ENCODE measurements around the gene TYK2. TPM values are rescaled to one million over a fixed set of nuclear protein-coding genes. Genes with fewer than 3 reads are reported as not detected.
"Not testable (repeated sequence)": the region's sequence is repeated elsewhere in the genome, so short reads cannot be mapped to it uniquely, and the experiment has no call there.

TYK2 gene
- total RNA-seq, 1 donor from 2014 or later, result 63.6 TPM

DNA sequence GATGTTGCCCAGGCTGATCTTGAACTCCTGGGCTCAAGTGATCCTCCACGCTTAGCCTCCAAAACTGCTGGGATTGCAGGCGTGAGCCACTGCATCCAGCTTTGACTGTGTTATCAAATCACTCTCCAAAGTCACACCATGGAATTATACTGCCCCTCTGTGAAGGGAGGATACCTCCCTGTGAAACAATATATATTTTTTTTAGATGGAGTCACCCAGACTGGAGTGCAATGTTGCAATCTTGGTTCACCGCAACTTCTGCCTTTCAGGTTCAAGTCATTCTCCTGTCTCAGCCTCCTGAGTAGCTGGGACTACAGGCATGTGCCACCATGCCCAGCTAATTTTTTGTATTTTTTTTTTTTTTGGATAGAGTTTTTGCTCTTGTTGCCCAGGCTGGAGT is 7.7 kb downstream of the TYK2 start:
- DNase-seq, result no peak

DNA sequence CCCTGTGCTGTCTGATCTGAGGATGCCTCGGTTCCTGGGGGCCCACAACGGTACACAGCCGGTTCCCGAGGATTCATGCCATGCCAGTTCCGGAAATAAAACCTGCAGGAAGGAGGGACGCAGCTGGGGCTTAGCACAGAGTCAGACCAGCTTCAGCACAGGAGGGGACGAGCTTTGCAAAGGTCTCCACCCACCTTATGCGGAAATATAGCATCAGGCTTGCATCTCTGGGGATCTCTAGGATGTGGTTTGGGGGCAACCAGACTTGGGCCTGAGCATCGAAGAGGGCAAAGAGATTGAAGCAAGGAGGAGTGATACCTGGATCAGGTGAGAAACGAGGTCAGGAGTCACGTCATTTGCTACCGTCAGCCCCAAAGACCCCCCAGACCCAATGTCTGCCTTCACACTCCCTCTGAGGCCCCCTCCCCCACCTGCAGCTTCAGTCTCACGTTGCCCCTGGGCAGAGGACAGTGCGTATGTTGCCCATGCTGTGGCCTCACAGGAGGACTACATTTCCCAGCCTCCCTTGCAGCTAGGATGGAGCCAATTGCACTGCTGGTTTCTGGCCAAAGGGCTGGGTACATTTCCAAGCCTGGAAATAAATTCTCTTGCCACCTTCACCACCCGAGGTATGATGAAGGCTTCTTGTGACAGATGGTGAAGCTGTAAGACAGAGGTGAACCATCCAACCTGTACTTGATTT is 12.1 kb downstream of the TYK2 start:
- no peak for DNase-seq

DNA sequence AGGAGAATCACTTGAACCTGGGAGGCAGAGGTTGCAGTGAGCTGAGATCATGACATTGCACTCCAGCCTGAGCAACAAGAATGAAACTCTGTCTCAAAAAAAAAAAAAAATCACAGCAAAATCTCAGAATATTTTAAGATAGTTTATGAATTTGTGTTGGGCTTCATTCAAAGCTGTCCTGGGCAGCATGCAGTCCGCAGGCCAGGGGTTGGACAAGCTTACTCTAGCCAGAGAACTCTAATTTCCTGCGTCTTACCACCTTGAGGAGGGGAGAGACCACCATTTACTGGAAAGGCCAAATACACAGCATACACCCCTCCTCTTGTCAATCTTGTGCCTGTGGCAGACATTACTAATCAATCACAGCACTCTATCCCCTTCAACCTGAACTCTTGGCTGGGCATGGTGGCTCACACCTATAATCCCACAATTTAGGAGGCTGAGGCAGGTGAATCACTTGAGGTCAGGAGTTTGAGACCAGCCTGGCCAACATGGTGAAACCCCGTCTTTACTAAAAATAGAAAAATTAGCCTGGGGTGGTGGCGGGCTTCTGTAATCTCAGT is 13.3 kb downstream of the TYK2 start:
- DNase-seq, result not testable (repeated sequence)

DNA sequence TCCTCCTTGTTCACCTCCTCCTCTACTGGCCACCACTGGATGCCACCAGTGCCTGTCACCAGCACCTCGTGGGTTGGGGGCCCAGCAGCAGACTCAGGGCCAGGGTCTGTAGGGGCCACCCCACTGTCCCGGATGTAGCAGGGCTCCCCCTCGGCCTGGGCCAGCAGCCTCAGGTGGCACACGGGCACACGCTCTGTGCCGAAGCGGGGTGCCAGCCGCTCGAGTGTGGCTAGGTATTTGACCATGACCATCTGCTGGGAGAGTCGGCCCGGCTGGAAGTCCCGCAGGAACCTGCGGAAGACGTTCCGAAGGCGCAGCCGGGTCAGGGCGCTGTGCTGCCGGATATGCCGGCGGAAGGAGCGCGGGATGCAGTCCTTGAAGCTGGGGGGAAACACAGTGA is 14.9 kb downstream of the TYK2 start:
- DNase-seq, result no peak

DNA sequence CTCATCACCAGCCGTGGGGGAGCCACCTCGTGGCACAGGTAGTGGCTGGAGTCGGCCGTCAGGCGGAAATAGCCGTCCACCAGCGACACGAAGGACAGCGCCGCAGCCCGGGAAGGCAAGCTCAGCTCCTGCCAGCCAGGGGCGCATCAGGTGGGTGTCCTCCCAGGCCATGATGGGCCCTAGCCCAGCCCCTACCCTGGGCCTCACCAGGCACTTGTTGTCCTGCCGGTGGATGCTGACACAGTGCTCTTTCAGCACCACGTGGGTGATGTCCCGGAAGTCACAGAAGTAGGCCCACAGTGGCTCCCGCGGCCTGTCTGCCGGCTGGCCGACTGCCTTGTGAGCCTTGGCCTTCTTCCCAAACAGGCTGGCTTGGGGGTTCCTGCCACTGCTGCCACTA is 15.7 kb downstream of the TYK2 start:
- DNase-seq, result no peak

DNA sequence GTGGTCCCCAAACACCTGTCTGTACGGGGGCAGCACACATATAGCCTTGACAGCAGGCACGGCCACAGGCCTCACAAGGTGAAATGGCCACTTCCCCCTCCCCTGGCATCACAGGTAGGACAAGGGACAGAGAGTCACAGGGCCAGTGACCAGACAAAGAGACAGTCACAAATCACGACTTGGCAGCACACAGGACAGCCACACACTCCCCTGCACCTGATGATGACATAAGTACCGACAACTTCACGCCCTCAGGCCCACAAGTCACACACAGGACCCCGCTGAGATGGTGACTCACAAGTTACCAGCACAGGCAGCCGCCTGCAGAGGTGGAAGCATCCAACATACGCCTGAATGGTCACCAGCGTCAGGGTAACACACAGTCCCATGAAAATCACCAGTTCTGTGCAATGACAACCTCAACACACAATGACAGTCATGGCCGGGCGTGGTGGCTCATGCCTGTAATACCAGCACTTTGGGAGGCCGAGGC is 16.5 kb downstream of the TYK2 start:
- no peak for DNase-seq

DNA sequence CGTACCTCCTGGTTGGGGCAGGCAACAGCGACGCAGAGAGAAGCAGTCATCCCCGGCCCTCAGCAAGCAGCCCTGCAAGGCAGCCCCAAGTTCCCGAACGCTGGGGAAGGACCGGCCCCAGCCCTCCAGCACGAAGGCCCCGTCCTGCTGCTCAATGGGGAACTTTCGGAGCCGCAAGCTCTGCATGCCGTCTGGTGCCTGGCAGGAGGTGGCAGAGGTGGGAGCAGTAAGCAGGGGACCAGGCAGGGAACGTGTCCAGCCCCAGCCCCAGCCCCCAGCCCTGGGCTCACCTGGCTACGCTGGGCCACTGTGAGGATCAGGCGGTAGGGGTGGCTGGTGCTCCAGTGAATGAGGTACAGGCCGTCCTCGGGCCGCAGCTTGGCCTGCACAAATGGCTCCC is 18.1 kb downstream of the TYK2 start:
- no peak for DNase-seq

DNA sequence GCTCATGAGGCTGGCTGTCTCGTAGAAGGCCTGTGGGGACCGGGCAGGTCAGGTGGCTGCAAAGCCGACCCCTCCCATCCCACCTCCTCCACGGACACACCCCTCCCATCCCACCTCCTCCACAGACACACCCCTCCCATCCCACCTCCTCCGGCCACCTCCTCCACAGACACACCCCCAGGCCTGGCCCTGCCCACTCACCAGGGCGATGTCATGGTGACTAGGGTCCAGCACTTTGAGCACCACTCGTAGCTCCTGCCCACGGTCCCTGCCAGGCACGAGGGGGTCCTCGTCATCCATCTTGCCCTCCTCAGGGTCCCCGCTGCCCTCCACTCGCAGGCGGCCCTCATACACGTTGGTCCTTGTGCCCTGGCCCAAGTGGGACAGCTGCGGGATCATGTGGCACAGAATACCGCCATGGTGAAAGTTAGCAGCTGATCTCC is 18.8 kb downstream of the TYK2 start:
- DNase-seq, result no peak

DNA sequence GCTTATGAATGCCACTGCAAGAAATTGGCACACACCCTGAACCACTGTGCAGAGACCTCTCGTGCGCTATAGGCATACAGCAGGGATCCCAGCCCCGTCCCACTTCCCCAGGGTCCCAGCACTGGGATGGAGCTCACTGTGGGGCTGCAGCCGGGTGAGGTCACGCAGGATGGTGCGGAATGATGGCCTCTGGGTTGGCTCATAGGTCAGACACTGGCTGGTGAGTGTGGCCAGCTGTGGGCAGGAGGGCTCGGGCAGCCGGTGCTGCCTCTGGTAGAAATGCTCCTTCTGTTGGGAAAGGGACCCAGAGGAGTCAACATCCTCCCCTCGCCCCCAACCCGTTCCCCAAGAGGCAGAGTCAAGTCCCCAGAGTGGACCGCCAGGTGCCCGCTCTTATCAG is 23.9 kb downstream of the TYK2 start:
- DNase-seq, result no peak

DNA sequence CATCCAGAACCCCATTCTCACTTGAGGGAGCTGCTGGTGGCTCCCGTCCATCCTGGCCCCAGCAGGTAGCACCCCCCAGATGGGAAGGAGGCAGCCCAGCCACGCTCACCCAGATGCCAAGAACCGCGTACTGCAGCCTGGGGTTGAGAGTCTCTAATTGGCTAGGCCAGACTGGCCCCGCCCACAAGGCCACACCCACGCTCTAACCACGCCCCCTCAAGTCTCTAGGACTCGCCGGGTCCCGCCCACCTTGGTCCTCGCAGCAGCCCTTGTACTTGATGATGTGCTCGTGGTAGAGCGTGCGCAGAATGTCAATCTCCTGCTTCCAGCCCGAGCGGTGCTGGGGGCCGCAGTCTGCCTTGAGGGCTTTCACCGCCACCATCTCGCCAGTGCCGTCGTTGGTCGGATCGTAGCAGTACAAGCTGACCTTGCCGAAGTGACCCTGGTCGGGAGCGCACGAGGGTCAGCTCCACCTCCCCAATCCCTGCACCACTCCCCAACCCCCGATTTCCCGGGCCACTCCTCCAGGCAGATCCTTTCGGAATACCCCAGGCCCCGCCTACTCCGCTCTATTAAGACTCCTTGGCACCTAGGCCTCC is 26.5 kb downstream of the TYK2 start:
- DNase-seq, result no peak

DNA sequence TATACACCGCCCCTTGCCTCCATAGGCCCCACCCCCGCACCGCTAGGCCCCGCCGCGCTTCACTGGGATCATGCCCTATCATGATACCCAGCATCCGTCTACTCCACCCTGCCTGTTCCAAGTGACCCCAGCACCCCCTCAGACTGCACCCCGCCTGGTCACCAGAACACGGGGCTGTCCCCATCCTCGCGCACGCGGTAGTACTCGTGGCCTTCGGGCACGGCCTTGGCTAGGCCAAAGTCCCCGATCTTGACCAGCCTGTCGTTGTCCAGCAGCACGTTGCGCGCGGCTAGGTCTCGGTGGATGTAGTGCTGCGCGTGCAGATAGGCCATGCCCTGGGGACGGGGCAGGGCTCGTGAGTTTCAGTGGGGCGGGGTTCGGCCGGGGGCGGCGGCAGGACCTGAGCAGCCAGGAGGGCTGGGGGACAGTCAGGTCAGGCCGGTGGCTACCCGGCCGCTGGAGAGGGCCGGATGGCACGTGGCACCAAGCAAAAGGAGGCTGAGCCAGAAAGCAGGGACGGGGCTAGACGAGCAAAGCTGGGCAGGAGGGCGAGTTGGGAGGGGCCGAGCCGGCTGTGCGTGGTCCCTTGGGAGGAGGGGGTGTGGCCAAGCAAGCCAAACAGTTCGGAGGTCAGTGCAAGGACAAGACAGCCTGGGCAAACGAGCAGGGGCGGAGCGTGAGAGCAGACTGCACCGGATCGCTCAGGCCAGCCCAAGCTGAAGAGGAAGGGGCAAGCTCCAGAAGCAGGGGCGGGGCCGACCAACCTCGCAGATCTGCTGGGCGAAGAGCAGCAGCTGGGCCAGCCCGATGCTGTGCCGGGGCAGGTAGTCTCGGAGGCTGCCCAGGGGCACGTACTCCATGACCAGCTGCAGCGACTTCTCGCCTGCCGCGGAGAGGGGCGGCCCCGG is 27.4 kb downstream of the TYK2 start:
- DNase-seq, result peak; percentile 11

DNA sequence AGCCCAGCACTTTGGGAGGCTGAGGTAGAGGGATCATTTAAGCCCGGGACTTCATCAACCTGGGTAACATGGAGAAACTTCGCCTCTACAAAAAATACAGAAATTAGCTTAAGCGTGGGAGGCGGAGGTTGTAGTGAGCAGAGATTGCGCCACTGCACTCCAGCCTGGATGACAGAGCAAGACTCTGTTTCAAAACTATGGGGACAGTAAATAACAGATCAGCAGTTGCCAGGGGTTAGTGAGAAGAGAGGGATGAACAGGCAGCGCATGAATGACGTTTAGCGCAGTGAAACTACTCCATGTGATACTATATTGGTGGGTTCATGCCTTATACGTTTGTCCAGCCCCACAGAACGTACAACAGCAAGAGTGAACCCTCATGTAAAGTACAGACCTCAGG is 33.9 kb downstream of the TYK2 start:
- no peak for DNase-seq

DNA sequence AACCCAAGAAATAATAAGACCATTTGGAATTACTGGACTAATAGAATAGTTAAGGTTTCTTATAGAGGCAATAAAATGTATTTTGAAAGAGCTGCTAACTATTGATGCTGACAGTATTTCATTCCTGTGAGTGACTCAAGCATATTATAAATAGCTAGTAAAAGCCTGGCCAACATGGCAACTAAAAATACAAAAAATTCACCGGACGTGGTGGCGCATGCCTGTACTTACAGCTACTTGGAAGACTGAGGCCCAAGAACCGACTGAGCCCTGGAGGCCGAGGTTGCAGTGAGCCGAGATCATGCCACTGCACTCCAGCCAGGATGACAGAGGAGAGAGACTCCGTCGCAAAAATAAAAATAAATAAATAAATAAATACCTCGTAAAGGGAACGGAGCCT is 35.6 kb downstream of the TYK2 start:
- no peak for DNase-seq

DNA sequence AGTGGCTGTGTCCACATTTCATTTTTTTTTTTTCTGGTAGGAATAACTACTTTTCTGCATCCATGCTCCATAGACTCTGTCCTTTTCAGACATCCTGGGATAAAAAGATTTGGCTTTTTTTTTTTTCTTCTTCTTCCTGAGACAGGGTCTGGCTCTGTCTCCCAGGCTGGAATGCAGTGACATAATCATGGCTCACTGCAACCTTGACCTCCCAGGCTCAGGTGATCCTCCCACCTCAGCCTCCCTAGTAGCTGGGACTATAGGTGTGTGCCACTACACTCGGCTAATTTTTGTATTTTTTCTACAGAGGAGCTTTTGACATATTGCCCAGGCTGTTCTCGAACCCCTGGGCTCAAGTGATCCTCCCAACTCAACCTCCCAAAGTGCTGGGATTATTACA is 36.9 kb downstream of the TYK2 start:
- DNase-seq, result no peak

DNA sequence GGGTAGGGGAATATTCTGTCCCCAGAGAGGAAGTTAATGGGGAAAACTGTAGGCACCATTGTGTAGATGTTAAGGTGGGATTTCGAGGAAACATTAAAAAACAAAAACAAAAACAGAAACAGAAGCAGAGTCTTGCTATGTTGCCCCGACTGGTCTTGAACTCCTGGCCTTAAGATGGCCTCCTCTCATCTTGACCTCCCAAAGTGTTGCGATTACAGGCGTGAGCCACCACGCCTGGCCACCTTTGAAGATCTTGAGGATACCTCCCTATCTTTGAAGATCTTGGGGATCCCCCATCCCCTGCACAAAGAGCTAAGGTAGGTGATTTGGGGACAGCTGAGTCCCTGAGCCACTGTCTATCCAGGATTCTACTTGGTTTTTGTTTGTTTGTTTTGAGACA is 40.4 kb downstream of the TYK2 start:
- DNase-seq, result no peak

DNA sequence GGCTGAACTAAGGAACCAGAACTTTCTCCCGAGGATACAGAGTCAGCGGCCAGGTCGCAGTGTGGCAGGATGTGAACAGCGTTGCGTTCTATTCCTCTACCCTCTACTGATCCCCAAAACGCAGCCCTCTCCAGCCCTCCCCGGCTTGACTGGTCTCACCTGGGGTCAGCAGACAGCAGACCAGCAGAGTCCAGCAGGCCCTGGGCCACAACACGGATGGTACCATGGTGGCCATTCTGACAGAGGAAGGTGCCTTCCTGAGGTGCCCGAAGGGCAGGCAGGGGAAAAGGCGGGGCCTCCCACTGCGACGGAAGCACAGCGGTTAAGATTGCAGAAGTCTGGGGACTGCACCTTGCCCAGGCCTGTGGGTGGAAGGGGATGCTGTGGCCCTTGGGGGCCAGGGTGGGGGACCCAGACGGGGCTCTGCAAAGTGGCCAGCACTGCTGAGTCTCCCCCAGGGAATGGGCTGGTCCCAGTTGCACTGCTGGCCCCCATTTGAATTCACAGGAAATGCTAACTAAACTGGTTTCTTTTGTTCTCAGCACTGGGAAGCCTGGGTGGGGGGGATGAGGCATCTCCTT is 40.9 kb downstream of the TYK2 start, which contains the start of gene ICAM3:
Gene ICAM3 (minus strand): TSS at position 245 of the 581 bp plus-strand sequence. CDS start 10 bp downstream, at position 235.
- DNase-seq, result no peak

DNA sequence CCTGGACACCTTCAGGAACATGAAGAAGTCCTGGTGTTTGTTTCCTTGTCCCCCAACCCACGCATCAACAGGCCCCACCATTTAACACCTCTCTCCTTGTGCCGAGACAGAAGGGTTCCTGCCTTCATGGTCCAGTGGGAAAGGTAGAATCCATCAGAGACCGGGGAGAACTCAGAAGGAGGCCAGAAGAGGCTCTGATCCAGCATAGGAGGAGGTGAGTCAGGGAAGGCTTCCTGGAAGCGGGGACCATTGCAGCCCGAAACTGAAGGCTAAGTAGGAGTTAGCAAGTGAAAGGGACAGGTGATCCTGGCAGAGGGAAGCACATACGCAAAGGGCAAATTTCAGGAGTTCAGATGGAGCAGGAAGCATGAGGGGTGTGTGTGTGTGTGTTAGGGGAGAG is 41.4 kb downstream of the TYK2 start:
- DNase-seq, result no peak

DNA sequence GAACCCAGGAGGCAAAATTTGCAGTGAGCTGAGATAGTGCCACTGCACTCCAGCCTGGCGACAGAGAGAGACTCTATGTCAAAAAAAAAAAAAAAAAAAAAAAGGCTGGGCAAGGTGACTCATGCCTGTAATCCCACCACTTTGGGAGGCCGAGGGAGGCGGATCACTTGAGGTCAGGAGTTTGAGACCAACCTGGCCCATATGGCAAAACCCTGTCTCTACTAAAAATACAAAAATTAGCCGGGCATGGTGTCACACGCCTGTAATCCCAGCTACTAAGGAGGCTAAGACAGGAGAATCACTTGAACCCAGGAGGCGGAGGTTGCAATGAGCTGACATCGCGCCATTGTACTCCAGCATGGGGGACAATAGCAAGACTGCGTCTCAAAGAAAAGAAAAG is 43.6 kb downstream of the TYK2 start:
- not testable (repeated sequence) for DNase-seq

DNA sequence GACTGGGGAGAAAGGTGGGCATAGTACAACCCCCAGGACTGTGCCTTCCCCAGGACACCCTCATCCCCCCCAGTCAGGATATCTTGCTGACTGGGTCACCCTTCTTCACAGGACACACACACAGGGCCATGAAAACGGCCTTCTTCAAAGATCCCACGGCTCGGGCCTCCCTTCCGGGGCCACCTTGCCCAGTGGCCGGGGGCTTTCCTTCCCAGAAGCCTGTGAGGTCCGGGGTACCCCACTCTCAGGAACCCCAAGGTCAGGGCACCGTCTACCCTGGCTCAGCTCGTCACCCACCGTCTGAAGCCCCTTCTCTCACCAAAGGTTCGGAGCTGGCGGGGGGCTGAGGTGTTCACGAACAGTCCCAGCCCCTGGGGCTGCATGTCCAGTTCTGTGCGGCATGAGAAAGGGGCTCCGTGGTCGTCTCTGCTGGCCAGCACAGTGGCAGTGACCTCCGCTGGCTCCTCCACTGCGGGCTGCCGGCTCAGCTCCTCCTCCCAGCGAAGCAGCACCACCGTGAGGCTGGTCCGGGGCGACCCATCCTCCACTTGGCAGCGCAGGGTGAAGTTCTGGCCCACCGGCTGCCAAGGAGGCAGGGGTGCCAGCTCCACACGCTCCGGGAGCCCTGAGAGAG is 44.9 kb downstream of the TYK2 start:
- DNase-seq, result no peak

DNA sequence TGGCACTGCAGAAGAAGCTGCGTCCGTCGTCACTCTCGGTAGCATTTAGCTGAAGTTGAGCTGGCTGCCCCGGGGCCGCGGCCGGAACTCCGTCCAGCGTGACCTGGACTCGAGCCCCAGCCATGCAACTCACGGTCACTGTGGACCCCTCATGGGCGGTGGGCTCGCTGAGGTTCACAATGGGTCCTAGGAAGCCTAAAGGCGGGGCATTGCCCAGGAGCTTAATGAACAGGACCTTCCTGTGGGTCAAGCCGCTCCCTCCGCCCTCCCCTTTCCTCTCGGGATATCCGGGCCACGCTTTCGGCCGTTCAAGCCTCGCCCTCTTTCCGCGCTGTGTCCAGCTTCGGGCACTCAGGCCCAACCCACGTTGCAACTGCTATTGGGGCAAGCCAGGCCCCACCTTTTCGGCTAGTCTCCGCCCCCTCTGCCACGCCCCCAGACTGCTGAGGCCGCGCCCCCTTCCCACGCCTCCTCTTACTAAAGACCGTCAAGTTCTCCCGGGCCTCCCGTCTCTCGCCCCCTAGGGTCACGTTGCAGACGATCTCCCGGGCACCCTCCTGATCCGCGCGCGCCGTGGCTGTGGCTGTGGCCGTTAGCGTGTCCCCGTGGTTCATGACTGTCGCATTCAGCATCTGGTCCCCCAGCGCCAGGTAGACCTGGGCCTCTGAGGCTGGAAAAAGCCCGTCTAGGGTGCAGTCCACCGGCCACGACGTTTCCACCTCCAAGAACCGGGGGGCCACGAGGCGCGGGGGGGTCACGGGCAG is 45.6 kb downstream of the TYK2 start:
- peak; percentile 76 for DNase-seq
